Osteocyte (in vitro differentiated cells): ENCODE measurements around the gene GPC5. TPM values are rescaled to one million over a fixed set of nuclear protein-coding genes. Genes with fewer than 3 reads are reported as not detected.

Experiments
- DNase-seq: peaks from one replicate; pipeline ENCODE4 v3.0.0; 2021; ENCODE audit warnings: mixed read lengths; ENCODE audit not compliant: unreplicated experiment; ENCODE audit errors: extremely low spot score
- H3K27ac Mint-ChIP-seq: one replicate; pipeline ENCODE4 v1.8.0; 2021; ENCODE audit warnings: mild to moderate bottlenecking, mixed read lengths; ENCODE audit not compliant: unreplicated experiment
- H3K27me3 Mint-ChIP-seq: one replicate; pipeline ENCODE4 v1.8.0; 2021; ENCODE audit warnings: mixed read lengths; ENCODE audit not compliant: unreplicated experiment
- H3K36me3 Mint-ChIP-seq: one replicate; pipeline ENCODE4 v1.8.0; 2021; ENCODE audit warnings: mixed read lengths; ENCODE audit not compliant: unreplicated experiment
- H3K4me1 Mint-ChIP-seq: one replicate; pipeline ENCODE4 v1.8.0; 2021; ENCODE audit warnings: mixed read lengths; ENCODE audit not compliant: unreplicated experiment
- H3K4me3 Mint-ChIP-seq: one replicate; pipeline ENCODE4 v1.8.0; 2021; ENCODE audit warnings: mild to moderate bottlenecking, moderate library complexity, mixed read lengths; ENCODE audit not compliant: unreplicated experiment
- H3K9me3 Mint-ChIP-seq: one replicate; pipeline ENCODE4 v1.8.0; 2021; ENCODE audit warnings: mixed read lengths; ENCODE audit not compliant: unreplicated experiment
- CTCF ChIP-seq: fragments of 200-600 bp; sonication (generic); IDR thresholded peaks from 2 replicates; pipeline ENCODE4 v1.5.0; 2021; ENCODE audit warnings: antibody characterized with exemption, mild to moderate bottlenecking, moderate library complexity
- total RNA-seq: library from RNA; stranded (reverse); gene quantifications from 2 replicates; pipeline ENCODE4 v1.2.1, GENCODE V29; 2021

The GPC5 gene
- total RNA-seq, 1 donor from 2014 or later, result 12.9 TPM

- no peak for DNase-seq
- Mint-ChIP-seq H3K27ac (no peak overlapping the region), H3K4me3 (no peak overlapping the region), H3K4me1 (peaks cover 4% of the 10 kb centered on the region), H3K27me3 (peaks cover 2% of the 10 kb centered on the region), H3K36me3 (no peaks in the 10 kb centered on the region), H3K9me3 (peaks cover 5% of the 10 kb centered on the region)
- TF ChIP-seq CTCF, result no peak
These were observed 404.5 kb downstream of the GPC5 start for GRCh38 chr13:91802957-91803356.

GRCh38 chr13:91804724-91805123, 406.3 kb downstream of the GPC5 start:
- Mint-ChIP-seq H3K36me3 (no peaks in the 10 kb centered on the region), H3K9me3 (no peaks in the 10 kb centered on the region), H3K27me3 (peaks cover 2% of the 10 kb centered on the region), H3K4me3 (no peak overlapping the region), H3K4me1 (peaks cover 4% of the 10 kb centered on the region), H3K27ac (no peak overlapping the region)
- no peak for TF ChIP-seq CTCF
- no peak for DNase-seq

- Mint-ChIP-seq H3K27ac (no peak overlapping the region), H3K4me1 (peaks cover 4% of the 10 kb centered on the region), H3K36me3 (no peaks in the 10 kb centered on the region), H3K4me3 (no peak overlapping the region), H3K27me3 (peaks cover 2% of the 10 kb centered on the region), H3K9me3 (no peaks in the 10 kb centered on the region)
- DNase-seq, result no peak
- TF ChIP-seq CTCF, result peak; percentile 51
These were observed 407.2 kb downstream of the GPC5 start for GRCh38 chr13:91805605-91806004.

- Mint-ChIP-seq H3K27ac (no peak overlapping the region), H3K9me3 (no peaks in the 10 kb centered on the region), H3K27me3 (peaks cover 9% of the 10 kb centered on the region), H3K4me1 (peaks cover 4% of the 10 kb centered on the region), H3K36me3 (no peaks in the 10 kb centered on the region), H3K4me3 (no peak overlapping the region)
- no peak for TF ChIP-seq CTCF
- no peak for DNase-seq
These were observed 410.7 kb downstream of the GPC5 start for GRCh38 chr13:91809161-91809560.

GRCh38 chr13:91813253-91813652, 414.8 kb downstream of the GPC5 start:
- TF ChIP-seq CTCF, result no peak
- H3K9me3 Mint-ChIP-seq, result no peaks in the 10 kb centered on the region
- H3K4me1 Mint-ChIP-seq, result peaks cover 7% of the 10 kb centered on the region
- H3K27ac Mint-ChIP-seq, result no peak overlapping the region
- no peaks in the 10 kb centered on the region for H3K36me3 Mint-ChIP-seq
- peaks cover 11% of the 10 kb centered on the region for H3K27me3 Mint-ChIP-seq
- no peak for DNase-seq
- no peak overlapping the region for H3K4me3 Mint-ChIP-seq
